ENCODE results near the gene MBNL2.

Gene MBNL2

DNA sequence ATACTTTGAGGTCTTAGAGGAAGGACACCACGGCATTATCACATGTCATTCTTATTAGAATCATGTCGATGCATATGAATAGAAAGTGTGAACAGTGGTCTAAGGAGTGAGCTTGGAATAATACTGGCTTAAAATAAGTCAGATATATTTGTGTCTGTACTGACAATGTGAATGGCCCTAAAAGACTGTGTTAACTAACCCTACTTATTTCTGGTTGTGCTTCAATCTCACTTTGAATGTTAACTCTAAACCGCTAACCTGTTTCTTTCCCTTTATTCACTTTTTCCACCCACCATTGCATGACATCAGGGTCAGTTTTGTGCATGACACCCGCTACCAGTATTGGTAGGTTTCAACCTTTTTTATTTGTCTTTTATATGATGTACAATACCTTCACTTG lies 142.7 kb downstream of the MBNL2 start:
- Histone ChIP-seq H3K9me3 (ENCODE audit: control insufficient read depth, low read length) (no peaks in the 10 kb centered on the region), H3K36me3 (ENCODE audit: control insufficient read depth, insufficient read depth, low read length) (peaks cover 82% of the 10 kb centered on the region), H3K4me1 (ENCODE audit: control insufficient read depth, insufficient read depth, low read length, poor library complexity, severe bottlenecking) (peaks cover 15% of the 10 kb centered on the region), H3K4me3 (ENCODE audit: extremely low read depth, insufficient read depth, low read length, poor library complexity, severe bottlenecking) (no peak overlapping the region), H3K27ac (ENCODE audit: low read depth, low read length, severe bottlenecking) (no peak overlapping the region)
- WGBS, 2 experiments (ENCODE audit: insufficient coverage in 2 of 2) = 90 to 94% methylated on average over 2 to 3 of the region's 4 CpGs

DNA sequence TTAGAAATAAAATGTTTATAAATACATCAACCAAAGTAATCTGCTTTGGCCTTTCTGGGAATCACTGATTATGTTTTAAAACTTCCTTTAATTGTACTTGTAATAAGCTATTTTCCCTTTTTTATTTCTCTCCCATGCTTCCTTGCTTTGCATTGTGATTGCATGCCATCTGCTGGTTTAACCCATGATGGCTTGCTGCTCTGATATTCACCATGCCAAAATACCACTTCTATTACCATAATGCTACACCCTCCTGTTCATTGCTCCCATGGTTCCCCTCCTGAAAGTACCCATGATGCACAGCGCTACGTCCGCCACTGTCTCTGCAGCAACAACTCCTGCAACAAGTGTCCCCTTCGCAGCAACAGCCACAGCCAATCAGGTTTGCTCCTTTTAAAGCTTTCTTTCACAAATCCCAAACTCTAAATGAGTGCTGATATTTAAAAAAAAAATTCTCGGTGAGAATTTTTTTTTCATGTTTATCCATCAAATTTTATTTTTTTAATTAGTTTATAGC lies 144.1 kb downstream of the MBNL2 start:
- peaks cover 82% of the 10 kb centered on the region for H3K36me3 ChIP-seq (ENCODE audit: control insufficient read depth, insufficient read depth, low read length)
- no peak overlapping the region for H3K4me3 ChIP-seq (ENCODE audit: extremely low read depth, insufficient read depth, low read length, poor library complexity, severe bottlenecking)
- H3K27ac ChIP-seq (ENCODE audit: low read depth, low read length, severe bottlenecking) = no peak overlapping the region
- H3K4me1 ChIP-seq (ENCODE audit: control insufficient read depth, insufficient read depth, low read length, poor library complexity, severe bottlenecking) = peaks cover 15% of the 10 kb centered on the region
- no peaks in the 10 kb centered on the region for H3K9me3 ChIP-seq (ENCODE audit: control insufficient read depth, low read length)
- 94 to 100% methylated on average over 3 of the region's 5 CpGs for WGBS, 2 experiments (ENCODE audit: insufficient coverage in 2 of 2)

DNA sequence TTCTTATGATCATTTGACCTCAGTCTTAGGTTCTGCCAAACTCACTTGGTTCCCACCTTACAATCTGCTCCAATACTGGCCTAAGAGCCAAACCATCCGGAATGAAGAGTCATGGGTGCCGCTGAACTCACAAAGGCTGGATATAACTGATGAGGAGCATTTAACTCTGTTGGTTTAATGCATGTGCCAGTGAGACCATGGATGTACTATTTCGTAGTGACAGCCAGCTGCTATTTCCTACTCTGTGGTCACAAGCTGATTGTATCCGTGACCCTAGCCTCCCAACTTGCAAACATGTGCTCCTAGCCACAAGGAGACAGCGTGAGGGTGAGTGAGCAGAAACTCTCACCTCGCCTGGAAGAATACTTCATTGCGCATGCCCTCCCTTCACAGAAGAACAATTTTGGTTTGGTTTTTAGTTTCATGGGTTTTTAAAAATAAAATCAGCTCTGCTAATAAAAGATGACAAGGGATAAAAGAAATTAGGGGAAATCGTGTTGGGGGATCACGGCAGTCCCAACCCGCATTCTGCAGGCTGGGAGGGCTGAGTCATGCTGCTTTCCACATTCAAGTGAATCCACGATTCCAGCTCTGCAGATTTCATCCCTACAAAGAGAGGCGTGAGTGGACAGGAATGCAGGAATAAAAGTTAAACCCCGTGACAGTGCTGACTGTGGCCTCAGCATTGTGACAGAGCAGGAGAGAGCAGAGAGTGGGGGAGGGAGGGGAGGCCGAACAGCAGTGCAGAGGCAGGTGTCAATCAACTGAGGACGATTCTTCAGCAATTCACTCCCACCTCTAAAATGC lies 145.1 kb downstream of the MBNL2 start:
- H3K4me3 ChIP-seq (ENCODE audit: extremely low read depth, insufficient read depth, low read length, poor library complexity, severe bottlenecking) = no peak overlapping the region
- H3K36me3 ChIP-seq (ENCODE audit: control insufficient read depth, insufficient read depth, low read length) = peaks cover 83% of the 10 kb centered on the region
- no peaks in the 10 kb centered on the region for H3K9me3 ChIP-seq (ENCODE audit: control insufficient read depth, low read length)
- peaks cover 15% of the 10 kb centered on the region for H3K4me1 ChIP-seq (ENCODE audit: control insufficient read depth, insufficient read depth, low read length, poor library complexity, severe bottlenecking)
- H3K27ac ChIP-seq (ENCODE audit: low read depth, low read length, severe bottlenecking) = peak overlapping the region; percentile 70
- 63 to 82% methylated on average over 6 to 8 of the region's 15 CpGs for WGBS, 2 experiments (ENCODE audit: insufficient coverage in 2 of 2)

DNA sequence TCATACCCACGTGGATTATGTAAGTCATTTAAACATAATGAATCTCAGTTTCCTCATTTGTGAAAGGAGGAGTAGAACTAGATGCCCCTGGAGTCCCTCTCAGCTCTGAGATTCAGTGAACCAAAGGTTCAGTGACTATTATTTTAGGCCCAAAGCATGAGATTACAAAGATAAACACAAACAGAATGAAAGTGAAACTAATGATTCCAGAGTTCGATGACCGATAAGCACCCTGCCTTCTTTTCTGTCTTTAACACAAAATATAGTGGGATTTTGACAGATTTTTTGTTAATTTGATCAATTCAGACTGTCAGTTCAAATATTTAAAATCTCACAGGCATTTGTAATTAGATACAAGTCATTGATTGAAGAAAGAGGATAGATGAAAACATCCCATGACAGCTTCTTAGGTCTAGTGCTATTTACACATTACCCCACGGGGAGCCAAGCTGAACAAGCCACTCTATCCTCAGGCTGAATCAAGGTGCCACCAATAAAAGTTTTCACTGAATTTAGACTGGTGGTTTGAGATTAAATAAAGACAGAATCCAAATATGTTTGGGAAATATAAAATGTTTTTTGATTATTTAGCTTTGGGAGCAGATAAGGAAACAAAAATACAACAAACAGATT lies 147.2 kb downstream of the MBNL2 start:
- no peak overlapping the region for H3K4me3 ChIP-seq (ENCODE audit: extremely low read depth, insufficient read depth, low read length, poor library complexity, severe bottlenecking)
- no peak overlapping the region for H3K27ac ChIP-seq (ENCODE audit: low read depth, low read length, severe bottlenecking)
- WGBS, 2 experiments (ENCODE audit: insufficient coverage in 2 of 2) = no CpG with 5 or more reads among the region's 4 CpGs
- H3K9me3 ChIP-seq (ENCODE audit: control insufficient read depth, low read length) = no peaks in the 10 kb centered on the region
- H3K4me1 ChIP-seq (ENCODE audit: control insufficient read depth, insufficient read depth, low read length, poor library complexity, severe bottlenecking) = peaks cover 15% of the 10 kb centered on the region
- H3K36me3 ChIP-seq (ENCODE audit: control insufficient read depth, insufficient read depth, low read length) = peaks cover 81% of the 10 kb centered on the region

DNA sequence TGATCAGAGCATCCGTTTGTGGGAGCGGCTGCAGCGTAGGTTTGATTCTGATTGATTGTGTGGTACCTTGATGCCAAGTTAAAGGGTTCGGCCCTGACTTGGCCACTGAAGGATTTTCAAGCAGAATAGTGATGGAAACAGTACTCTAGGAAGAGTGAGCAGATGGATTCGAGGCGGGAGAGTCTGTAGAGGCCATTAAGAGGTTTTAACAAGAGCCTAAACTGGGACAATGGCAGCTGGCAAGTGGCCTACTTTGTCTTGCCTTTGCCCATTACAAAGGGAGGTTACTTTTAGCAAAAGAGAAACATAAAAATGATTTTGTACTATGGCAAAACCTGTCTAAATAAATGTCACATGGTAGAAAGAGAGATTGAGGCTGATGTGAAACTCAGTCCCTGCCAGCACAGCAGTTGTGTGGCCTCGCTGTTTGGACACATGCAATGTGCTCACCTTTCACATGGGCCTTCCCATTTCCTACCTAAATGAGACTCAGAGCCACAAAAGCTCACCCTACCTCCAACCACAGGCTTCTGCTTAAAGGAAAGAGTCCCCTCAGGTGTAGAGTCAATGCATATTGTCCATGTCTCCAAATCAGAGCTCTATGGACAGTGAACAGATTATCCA lies 149.5 kb downstream of the MBNL2 start:
- peaks cover 81% of the 10 kb centered on the region for H3K36me3 ChIP-seq (ENCODE audit: control insufficient read depth, insufficient read depth, low read length)
- no peak overlapping the region for H3K27ac ChIP-seq (ENCODE audit: low read depth, low read length, severe bottlenecking)
- peaks cover 15% of the 10 kb centered on the region for H3K4me1 ChIP-seq (ENCODE audit: control insufficient read depth, insufficient read depth, low read length, poor library complexity, severe bottlenecking)
- H3K4me3 ChIP-seq (ENCODE audit: extremely low read depth, insufficient read depth, low read length, poor library complexity, severe bottlenecking) = no peak overlapping the region
- 96 to 98% methylated on average over 4 to 7 of the region's 7 CpGs for WGBS, 2 experiments (ENCODE audit: insufficient coverage in 2 of 2)
- H3K9me3 ChIP-seq (ENCODE audit: control insufficient read depth, low read length) = no peaks in the 10 kb centered on the region

DNA sequence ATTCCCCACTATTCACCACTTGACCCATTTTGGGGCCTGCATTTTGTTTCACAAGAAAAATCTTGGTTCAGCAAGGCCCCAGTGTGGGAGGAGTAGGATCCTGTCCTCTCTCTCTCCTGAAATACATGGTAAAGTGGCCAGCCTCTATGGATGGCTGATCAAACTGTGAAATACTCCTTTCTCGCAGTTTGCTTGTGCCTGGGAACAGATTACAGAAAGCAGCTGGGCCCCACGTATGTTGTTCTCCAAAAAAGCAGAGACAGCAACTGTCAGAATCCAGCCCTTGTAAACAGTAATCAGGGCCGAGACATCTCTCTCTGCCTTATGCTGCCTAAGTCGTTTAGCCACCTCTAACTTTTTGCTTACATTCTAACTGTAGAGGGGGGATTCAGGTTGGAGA lies 150.8 kb downstream of the MBNL2 start:
- Histone ChIP-seq H3K27ac (ENCODE audit: low read depth, low read length, severe bottlenecking) (no peak overlapping the region), H3K36me3 (ENCODE audit: control insufficient read depth, insufficient read depth, low read length) (peaks cover 74% of the 10 kb centered on the region), H3K9me3 (ENCODE audit: control insufficient read depth, low read length) (no peaks in the 10 kb centered on the region), H3K4me3 (ENCODE audit: extremely low read depth, insufficient read depth, low read length, poor library complexity, severe bottlenecking) (no peak overlapping the region), H3K4me1 (ENCODE audit: control insufficient read depth, insufficient read depth, low read length, poor library complexity, severe bottlenecking) (peaks cover 3% of the 10 kb centered on the region)
- 79 to 89% methylated on average over 2 to 3 of the region's 4 CpGs for whole genome bisulfite sequencing, 2 experiments (ENCODE audit: insufficient coverage in 2 of 2)

DNA sequence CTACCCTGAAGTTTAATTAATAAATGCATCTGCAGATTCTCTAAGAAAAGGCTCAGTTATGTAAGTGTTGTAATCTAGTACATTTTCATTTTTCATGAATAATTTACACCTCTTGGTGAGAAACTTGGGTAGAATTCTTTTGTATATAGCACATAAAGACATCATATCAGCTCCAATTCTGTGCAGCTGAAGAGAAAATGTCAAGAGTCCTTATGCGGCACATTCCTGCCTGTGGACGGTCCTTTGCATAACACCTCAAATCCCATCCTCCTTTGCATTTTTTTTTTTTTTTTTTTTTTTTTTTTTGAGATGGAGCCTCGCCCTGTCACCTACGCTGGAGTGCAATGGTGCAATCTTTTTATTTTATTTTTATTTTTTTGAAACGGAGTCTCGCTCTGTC lies 151.7 kb downstream of the MBNL2 start:
- Histone ChIP-seq H3K36me3 (ENCODE audit: control insufficient read depth, insufficient read depth, low read length) (peaks cover 68% of the 10 kb centered on the region), H3K27ac (ENCODE audit: low read depth, low read length, severe bottlenecking) (no peak overlapping the region), H3K9me3 (ENCODE audit: control insufficient read depth, low read length) (no peaks in the 10 kb centered on the region), H3K4me3 (ENCODE audit: extremely low read depth, insufficient read depth, low read length, poor library complexity, severe bottlenecking) (no peak overlapping the region), H3K4me1 (ENCODE audit: control insufficient read depth, insufficient read depth, low read length, poor library complexity, severe bottlenecking) (no peaks in the 10 kb centered on the region)
- WGBS, 2 experiments (ENCODE audit: insufficient coverage in 2 of 2) = 100% methylated on average over 1 of the region's 6 CpGs; no CpG with 5 or more reads in 1 of the 2 experiments

DNA sequence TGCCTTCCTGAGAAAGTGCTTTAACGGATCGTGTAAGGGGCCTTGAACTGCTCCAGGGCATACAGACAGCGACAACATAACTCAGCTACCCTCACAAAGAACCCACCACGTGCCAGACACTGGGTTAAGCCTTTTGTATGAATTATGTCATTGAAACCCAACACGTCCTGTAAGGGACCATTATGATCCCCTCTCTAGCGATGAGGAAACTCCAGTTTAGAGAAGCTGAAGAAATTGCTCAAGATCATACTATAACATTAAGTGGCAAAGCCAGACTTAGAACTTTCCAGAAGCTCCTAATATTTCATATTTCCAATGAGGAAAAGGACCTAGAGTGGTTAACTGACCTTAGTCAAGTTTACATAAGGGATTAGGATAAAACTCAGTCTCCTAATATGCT lies 154.8 kb downstream of the MBNL2 start:
- 88 to 93% methylated on average over 4 of the region's 6 CpGs for WGBS, 2 experiments (ENCODE audit: insufficient coverage in 2 of 2)
- Histone ChIP-seq H3K4me3 (ENCODE audit: extremely low read depth, insufficient read depth, low read length, poor library complexity, severe bottlenecking) (no peak overlapping the region), H3K9me3 (ENCODE audit: control insufficient read depth, low read length) (no peaks in the 10 kb centered on the region), H3K27ac (ENCODE audit: low read depth, low read length, severe bottlenecking) (no peak overlapping the region), H3K4me1 (ENCODE audit: control insufficient read depth, insufficient read depth, low read length, poor library complexity, severe bottlenecking) (no peaks in the 10 kb centered on the region), H3K36me3 (ENCODE audit: control insufficient read depth, insufficient read depth, low read length) (peaks cover 61% of the 10 kb centered on the region)

DNA sequence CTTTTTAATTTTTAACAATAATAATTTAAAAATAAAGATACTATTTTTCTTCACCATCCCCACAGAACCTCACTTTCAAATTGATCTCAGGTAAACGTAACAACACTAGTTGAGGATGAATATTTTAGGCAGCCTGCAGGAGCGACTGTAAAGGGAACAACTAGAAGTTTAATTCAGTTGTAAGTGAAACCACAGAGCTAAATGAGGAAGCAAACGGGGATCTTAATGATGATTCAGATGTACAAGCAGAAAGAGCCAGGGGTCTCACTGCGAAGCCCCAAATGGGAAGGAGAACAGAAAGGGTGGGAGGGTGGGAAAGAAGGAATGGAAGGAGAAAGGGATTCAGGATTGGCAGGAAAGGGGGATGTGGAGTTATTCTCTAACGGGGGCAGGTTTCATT lies 157.3 kb downstream of the MBNL2 start:
- peaks cover 68% of the 10 kb centered on the region for H3K36me3 ChIP-seq (ENCODE audit: control insufficient read depth, insufficient read depth, low read length)
- H3K4me1 ChIP-seq (ENCODE audit: control insufficient read depth, insufficient read depth, low read length, poor library complexity, severe bottlenecking) = no peaks in the 10 kb centered on the region
- H3K27ac ChIP-seq (ENCODE audit: low read depth, low read length, severe bottlenecking) = no peak overlapping the region
- 90 to 98% methylated on average over 4 of the region's 5 CpGs for WGBS, 2 experiments (ENCODE audit: insufficient coverage in 2 of 2)
- no peak overlapping the region for H3K4me3 ChIP-seq (ENCODE audit: extremely low read depth, insufficient read depth, low read length, poor library complexity, severe bottlenecking)
- H3K9me3 ChIP-seq (ENCODE audit: control insufficient read depth, low read length) = no peaks in the 10 kb centered on the region

DNA sequence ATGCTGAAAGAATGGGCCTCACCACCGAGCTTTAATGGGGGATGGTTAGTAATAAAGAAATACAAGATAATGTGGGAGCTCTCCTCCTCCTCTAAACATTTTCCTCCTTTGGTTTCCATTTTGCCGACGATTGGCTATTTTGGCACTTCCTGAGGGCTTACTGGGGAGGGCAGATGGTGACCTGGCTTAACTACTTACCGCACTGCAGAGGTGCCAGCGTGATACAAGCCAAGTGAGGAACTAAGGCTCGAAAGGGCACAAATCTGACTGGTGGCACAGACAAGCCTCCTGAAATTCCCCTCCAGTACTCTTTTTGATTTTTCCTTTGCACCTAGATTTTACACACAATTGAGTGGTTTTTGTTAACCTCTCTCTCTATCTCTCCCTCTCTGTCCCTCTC lies 158.6 kb downstream of the MBNL2 start:
- H3K36me3 ChIP-seq (ENCODE audit: control insufficient read depth, insufficient read depth, low read length) = peaks cover 64% of the 10 kb centered on the region
- 92 to 93% methylated on average over 5 of the region's 6 CpGs for WGBS, 2 experiments (ENCODE audit: insufficient coverage in 2 of 2)
- H3K4me1 ChIP-seq (ENCODE audit: control insufficient read depth, insufficient read depth, low read length, poor library complexity, severe bottlenecking) = peaks cover 3% of the 10 kb centered on the region

More for the DNA sequence above, 158.6 kb downstream of the MBNL2 start:
- Histone ChIP-seq H3K9me3 (ENCODE audit: control insufficient read depth, low read length) (no peaks in the 10 kb centered on the region), H3K4me3 (ENCODE audit: extremely low read depth, insufficient read depth, low read length, poor library complexity, severe bottlenecking) (no peak overlapping the region), H3K27ac (ENCODE audit: low read depth, low read length, severe bottlenecking) (no peak overlapping the region)
